Urinary bladder (tissue), 4 donors: Measurements from ENCODE around the gene UBE2J2. TPM values are rescaled to one million over a fixed set of nuclear protein-coding genes. Genes with fewer than 3 reads are reported as not detected.

Source experiments
- DNase-seq: peaks from one replicate; pipeline ENCODE4 v3.0.0-alpha.2; 2015; ENCODE audit errors: extremely low spot score
- H3K27ac ChIP-seq: one replicate; pipeline ENCODE4 v1.5.1; 2013; ENCODE audit warnings: low read depth, mild to moderate bottlenecking, moderate library complexity
- H3K36me3 ChIP-seq: one replicate; pipeline ENCODE4 v1.6.1; 2013; ENCODE audit warnings: mild to moderate bottlenecking, moderate library complexity; ENCODE audit not compliant: insufficient read depth
- H3K4me1 ChIP-seq: one replicate; pipeline ENCODE4 v1.6.1; 2013; ENCODE audit warnings: mild to moderate bottlenecking, moderate library complexity; ENCODE audit not compliant: insufficient read depth
- H3K4me3 ChIP-seq: one replicate; pipeline ENCODE4 v1.5.1; 2013; ENCODE audit warnings: low read depth, low read length
- WGBS: extraction: QIAGEN DNeasy Blood & Tissue Kit; methylation state at CpG from one replicate; pipeline ENCODE4 v1.1.7; 2013; 5-methylcytosine and 5-hydroxymethylcytosine counted together
- polyA plus RNA-seq: library from polyadenylated mRNA; stranded (reverse); fragments of 200-250 nt; gene quantifications from one replicate; pipeline ENCODE4 v1.2.3, GENCODE V29; 2013
- total RNA-seq: library from RNA; depleted of rRNA; stranded (reverse); fragments of >200 nt; gene quantifications from one replicate; pipeline ENCODE4 v1.2.3, GENCODE V29; 2014
- donor health status: healthy with polysubstance abuse.
- donor health status: healthy.

Gene UBE2J2
- total and polyA plus RNA-seq, 2 donors, result 36.3 to 47.0 TPM

DNA sequence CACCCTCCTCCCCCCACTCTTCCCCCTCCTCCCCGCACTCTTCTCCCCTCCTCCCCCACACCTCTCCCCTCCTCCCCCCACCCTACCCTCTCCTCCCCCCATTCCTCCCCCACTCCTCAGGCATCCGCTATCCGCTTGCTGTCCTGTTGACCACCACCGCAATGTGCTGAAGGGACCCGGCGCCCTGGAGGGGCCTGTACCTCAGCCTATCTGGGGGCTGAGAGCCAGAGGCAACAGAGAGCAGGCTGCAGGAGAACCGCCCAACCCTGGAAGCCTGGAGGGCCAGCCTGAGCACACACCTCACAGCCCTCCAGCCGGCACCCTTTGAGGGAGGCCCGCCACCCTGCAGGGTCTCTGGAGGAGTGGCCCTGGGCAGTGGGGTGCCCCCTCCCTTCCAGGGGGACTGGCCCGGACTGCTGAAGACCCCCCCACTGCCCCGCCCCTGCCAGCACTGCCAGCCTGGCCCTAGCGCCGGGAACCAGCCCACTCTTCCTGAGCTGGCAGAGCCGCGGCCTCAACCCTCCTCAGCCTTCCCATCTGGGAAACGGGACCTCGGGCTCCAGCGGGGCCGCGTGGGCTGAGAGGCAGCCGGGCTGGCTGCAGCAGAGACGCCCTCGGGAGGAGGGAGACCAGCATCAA, 28.4 kb downstream of the UBE2J2 start:
- Histone ChIP-seq H3K4me3 (no peak overlapping the region), H3K4me1 (no peaks in the 10 kb centered on the region), H3K36me3 (no peaks in the 10 kb centered on the region), H3K27ac (no peak overlapping the region)
- 71% methylated on average over 23 of the region's 23 CpGs for WGBS
- DNase-seq, result no peak

DNA sequence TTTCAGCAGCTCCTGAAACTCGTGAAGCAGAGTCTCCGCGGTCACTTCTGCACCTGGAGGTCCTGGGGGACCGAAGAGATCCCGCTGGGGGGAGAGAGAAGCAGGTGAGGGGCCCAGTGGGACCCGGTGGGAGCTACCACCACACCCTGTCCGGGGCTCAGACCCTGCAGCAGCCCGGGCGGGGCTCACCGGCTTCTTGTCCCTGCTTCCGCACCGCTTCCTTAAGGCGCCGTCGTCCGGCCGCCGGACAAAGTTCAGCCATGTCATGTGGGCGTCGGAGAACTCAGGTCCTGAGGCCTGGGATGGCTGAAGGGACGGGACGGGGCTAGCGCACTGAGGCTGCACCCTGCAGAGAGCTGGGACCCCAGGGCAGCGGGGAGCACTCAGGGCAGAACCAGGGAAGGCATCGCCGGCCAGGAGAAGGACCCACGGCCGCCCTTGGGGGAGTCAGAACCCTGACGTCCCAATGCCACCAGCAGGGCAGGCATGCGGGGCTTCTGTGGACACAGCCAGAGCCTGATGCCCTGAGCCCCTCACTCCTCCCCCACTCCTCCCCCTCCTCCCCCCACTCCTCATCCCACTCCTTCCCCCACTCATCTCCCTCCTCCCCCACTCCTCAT, 29.4 kb downstream of the UBE2J2 start:
- no peak for DNase-seq
- H3K4me1 ChIP-seq, result no peaks in the 10 kb centered on the region
- no peak overlapping the region for H3K27ac ChIP-seq
- H3K36me3 ChIP-seq, result no peaks in the 10 kb centered on the region
- 66% methylated on average over 30 of the region's 30 CpGs for WGBS
- H3K4me3 ChIP-seq, result no peak overlapping the region

DNA sequence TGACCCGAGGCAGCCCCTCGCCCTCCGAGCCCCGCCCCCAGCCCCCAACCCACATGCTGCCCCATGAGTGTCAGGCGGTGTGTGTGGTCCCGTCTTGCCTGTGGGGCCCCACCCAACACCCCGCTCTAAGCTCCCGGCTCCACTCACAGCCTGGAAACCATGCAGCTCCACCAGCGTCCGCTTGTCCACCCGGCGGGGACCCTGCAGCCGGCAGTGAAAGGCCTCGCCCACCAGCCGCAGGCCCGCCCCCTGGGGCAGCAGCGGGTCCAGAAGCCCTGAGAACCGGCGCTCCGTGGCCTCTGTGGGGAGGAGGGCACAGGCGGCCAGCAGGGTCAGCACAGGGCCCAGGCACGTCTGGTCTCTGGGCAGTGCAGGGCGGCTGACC, 29.9 kb downstream of the UBE2J2 start:
- Histone ChIP-seq H3K4me1 (no peaks in the 10 kb centered on the region), H3K36me3 (no peaks in the 10 kb centered on the region), H3K4me3 (no peak overlapping the region), H3K27ac (no peak overlapping the region)
- DNase-seq, result no peak
- 43% methylated on average over 23 of the region's 23 CpGs for WGBS

DNA sequence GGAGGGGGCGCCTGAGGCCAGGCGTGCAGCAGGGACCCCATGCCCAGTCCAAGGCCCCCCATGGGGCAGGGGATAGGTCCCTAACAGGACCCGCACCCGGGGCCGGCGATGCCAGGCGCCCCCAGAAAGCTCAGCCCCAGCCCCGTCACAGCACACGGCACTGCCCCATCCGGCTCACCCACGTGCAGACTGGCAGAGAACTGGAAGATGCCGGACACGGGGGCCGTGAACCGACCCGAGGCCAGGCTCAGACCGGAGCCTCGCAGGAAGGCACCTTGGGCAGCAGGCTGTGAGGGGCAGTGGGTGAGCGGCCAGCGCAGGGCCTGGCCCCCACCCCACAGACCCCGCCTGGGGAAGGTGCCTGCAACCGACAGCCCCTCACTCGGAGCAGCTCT, 30.4 kb downstream of the UBE2J2 start:
- H3K27ac ChIP-seq, result no peak overlapping the region
- no peak for DNase-seq
- no peak overlapping the region for H3K4me3 ChIP-seq
- no peaks in the 10 kb centered on the region for H3K4me1 ChIP-seq
- 90% methylated on average over 23 of the region's 23 CpGs for WGBS
- H3K36me3 ChIP-seq, result no peaks in the 10 kb centered on the region

DNA sequence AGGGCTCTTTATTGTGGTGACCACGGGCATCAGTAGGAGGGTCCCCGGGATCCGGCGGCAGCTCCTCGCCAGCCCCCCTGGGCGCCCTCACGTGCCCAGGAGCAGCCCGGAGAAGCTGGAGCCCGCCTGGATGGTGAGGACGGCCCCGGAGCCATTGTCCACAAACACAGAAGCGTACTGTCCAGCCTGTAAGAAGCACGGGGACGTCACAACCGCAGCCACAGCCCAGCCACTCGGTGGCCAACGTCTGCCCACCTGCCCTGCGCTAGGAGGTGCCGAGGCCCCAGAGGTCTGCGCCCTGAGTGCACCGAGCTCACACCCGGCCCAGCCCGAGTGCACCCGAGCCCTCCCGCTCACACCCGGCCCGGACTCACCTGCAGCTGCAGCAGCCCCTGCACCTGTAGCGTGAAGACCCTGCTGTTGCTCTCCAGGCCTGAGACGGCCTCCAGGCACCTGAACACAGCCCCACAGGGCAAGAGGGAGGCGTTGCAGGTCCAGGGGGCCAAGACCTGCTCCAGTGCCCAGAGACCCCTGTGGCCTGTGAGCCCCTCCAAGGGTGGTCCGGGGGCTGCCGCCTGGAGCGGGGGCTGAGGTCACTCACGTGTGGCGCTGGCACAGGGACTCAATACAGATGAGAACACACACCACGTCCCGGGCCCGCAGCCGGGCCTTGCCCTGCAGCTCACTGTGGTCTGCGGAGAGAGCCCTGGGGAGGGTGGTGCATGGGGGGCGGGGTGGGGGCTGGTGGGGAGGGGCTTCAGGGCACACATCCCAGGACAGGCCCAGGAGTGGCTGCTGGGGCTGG, 31.0 kb downstream of the UBE2J2 start:
- H3K4me1 ChIP-seq, result no peaks in the 10 kb centered on the region
- H3K4me3 ChIP-seq, result no peak overlapping the region
- 87% methylated on average over 41 of the region's 41 CpGs for WGBS
- no peaks in the 10 kb centered on the region for H3K36me3 ChIP-seq
- H3K27ac ChIP-seq, result no peak overlapping the region
- no peak for DNase-seq

DNA sequence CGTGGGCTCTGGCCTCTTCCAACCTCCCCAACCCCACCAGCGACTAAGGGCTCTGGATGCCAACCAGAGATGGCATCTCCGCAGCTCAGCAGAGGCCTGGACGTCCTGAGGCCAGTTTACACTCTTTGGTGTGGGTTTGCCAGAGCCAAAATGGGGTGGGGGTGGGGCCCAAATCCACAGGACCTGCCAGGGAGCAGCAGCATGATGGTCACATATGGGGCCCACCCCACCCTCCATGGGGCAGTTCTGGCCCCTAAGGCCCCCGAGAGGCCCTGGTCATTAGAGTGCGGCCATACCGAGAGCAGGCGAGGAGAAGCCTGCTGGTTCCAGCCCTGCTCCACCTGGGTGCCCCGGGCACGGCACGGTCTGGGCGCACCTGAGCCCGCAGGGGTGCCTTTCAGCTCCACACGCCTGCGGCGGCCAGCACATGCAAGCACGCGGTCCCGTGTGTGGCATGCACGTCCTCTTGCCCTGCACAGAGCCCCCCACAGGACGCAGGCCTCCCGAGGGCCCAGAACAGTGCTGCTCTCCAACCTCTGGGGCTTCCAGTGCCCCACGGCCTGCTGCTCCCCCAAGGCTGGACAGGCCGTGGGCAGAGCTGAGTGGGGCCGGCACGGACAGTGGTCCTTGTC, 31.9 kb downstream of the UBE2J2 start:
- Histone ChIP-seq H3K27ac (no peak overlapping the region), H3K4me1 (no peaks in the 10 kb centered on the region), H3K4me3 (no peak overlapping the region), H3K36me3 (no peaks in the 10 kb centered on the region)
- WGBS, result 88% methylated on average over 26 of the region's 26 CpGs
- no peak for DNase-seq

DNA sequence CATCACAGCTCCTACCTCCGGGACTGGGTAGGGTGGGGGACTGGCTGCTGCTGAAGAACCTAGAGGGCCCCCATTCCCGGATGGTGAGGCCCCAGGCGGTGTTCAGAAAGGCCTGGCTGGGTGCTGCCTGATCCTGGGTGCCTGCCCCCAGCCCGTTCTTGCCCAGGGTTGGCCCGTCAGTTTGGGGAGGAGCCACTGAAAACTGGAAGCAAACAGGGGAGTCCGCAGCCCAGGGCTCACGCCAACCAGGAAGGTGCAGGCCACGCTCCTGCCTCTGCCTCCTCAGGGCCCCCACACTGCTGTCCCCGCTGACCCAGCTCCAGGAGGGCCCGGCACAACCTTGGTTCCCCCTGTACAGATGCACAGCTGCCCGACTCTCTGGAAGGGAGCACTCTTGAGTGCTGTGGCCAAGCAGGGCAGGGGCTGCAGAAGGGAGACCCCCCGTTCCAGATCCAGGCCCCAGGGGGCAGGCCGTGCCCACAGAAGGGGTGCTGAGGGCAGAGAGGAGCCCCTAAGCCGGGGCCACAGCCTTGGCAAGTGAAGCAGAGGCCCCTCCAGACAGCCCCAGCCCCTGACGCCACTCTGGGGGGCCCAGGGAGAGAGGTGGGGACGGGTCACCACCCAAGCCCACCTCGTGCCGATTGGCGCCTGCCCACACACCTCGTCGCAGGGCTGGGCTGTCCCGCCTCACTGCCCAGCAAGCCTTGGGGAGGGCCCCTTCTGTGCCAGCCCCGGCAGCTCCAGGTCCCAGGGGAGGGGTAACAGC, 32.6 kb downstream of the UBE2J2 start:
- Histone ChIP-seq H3K4me1 (no peaks in the 10 kb centered on the region), H3K36me3 (no peaks in the 10 kb centered on the region), H3K27ac (no peak overlapping the region), H3K4me3 (no peak overlapping the region)
- DNase-seq, result no peak
- 53% methylated on average over 23 of the region's 23 CpGs for WGBS

DNA sequence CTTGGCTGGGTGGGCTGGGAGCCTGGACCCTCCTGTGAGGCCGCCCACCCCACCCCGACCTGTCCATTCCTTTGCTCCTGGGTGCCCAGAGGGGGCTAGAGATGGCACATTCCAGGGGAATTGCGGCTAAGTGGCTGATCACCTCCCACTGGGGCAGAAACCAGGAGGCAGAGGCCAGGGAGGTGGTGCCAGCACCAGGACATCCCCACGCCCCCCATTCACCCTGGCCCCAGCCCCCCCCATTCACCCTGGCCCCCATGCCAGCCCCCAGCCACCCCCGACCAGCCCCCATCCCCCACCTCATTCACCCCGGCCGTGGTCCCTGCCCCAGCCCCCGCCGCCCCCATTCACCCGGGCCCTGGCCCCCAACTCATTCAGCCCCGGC, 33.3 kb downstream of the UBE2J2 start:
- no peaks in the 10 kb centered on the region for H3K4me1 ChIP-seq
- DNase-seq, result no peak
- no peaks in the 10 kb centered on the region for H3K36me3 ChIP-seq
- WGBS, result 57% methylated on average over 11 of the region's 11 CpGs
- no peak overlapping the region for H3K4me3 ChIP-seq
- no peak overlapping the region for H3K27ac ChIP-seq

DNA sequence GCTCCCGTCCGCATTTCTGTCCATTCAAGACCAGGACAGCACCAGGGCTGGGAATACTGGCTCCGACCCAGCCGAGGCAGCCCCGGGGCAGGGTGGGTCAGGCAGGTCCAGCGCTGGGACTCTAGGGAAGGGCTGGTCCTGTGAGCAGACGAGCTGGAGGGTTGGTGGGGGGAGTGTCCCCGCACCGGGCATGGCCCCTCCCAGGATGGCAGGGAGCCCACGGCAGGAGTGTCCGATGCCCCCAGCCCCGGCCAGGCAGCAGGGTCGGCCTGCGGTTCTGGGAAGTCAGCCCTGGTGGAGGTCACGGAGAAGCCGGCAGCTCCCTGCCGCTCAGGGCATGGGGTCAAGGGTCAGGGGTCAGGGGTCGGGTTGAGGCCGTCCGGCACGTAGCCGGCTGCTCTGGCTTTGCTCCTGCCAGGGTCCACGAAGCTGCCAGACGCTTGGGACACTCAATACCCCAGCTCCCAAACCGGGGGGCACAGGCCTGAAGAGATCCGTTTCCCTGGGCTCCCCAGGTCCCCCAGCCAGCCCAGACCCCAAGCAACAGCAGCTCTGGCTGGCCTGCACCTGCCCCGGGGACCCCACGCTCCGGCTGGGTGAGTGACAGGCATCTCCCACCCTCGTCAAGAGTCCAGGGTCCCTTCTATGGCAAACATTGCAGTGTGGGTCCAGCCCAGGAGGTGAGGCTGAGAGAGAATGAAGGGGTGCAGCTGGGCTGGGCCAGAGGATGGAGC, 33.9 kb downstream of the UBE2J2 start:
- no peak overlapping the region for H3K4me3 ChIP-seq
- no peak overlapping the region for H3K27ac ChIP-seq
- H3K36me3 ChIP-seq, result no peaks in the 10 kb centered on the region
- DNase-seq, result no peak
- no peaks in the 10 kb centered on the region for H3K4me1 ChIP-seq
- 32% methylated on average over 30 of the region's 30 CpGs for WGBS

DNA sequence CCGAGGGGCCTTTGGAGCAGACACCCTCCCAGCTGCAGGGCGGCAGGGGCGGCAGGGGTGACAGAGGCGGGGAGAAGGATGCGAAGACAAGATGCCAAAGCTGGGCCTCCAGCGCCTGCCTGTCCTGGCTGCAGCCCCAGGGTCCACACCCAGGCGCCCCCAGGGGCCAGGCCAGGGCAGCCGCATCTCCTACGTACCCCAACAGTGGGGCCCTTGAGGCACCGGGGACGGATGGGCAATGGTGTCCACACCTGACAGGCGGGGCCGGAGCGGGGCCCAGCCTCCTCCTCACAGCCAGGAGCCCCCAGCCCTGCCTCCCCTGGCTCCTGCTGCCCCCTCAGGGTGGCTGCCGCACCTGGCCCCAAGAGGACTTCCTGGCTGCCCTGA, 34.4 kb downstream of the UBE2J2 start:
- WGBS, result 54% methylated on average over 15 of the region's 15 CpGs
- H3K4me3 ChIP-seq, result no peak overlapping the region

DNA sequence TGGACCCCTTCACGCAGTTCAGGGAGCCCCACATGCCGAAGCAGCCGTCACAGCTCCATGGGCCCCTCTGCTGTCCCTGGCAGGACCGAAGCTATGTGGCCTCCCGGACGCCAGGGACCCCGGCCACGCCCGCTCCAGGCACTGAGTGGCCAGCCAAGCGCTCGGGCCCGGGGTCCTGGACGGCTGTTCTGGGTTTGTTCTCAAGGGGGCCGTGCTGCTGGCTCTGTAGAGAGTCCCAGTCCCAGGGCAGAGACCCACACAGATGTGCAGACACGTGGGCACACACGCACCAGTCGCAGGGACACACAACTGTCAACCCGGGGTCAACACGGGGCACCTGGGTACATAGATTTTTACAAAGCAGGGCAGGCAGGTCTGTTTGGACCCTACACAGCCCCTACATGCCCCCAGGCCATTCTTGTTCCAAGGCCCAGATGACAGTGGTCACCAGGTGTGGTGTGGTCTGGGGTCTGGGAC, 34.9 kb downstream of the UBE2J2 start:
- WGBS, result 65% methylated on average over 19 of the region's 19 CpGs
- Histone ChIP-seq H3K36me3 (no peaks in the 10 kb centered on the region), H3K27ac (no peak overlapping the region), H3K4me1 (no peaks in the 10 kb centered on the region), H3K4me3 (no peak overlapping the region)
- DNase-seq, result no peak

More for the DNA sequence above, 34.4 kb downstream of the UBE2J2 start:
- DNase-seq, result no peak
- H3K27ac ChIP-seq, result no peak overlapping the region
- H3K36me3 ChIP-seq, result no peaks in the 10 kb centered on the region
- no peaks in the 10 kb centered on the region for H3K4me1 ChIP-seq

DNA sequence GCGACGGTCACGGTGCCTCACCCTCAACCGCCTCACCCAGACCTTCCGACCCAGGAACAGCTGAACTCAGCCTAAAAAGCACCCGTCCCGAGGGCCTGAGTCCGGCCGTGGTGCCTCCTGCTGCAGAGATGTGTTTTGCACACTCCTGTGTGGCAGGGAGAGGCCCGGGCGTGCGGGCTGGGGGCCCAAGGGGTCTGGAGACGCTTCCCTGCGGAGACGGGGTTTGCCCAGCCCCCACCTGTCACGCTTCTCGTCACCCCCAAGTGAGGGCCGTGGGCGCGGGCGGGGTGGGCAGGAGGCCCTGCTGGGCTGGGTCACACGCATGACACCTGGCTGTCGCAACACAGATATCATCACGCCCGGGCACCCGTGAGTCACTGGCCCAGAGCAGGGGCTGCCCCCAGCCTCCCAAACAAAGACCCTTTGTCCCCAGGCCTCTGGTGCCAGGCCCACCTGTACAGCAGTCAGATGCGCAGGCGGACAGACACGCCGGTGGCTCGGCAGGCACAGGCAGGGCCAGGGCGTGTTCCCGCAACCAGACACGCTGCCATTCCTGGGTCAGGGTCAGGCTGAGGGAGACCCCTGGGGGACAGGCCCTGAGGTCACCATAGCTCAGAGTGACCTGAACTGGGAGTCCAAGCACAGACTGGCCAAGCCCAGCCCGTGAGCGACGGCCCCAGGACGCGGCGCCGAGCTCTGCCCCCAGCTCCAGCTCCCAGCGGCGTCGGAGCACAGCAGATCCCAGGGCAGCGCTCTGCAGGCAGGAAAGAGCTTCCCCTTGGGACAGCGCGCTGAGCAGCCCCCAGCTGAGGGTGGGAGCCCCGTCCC, 35.6 kb downstream of the UBE2J2 start:
- H3K36me3 ChIP-seq, result no peaks in the 10 kb centered on the region
- DNase-seq, result no peak
- H3K4me1 ChIP-seq, result no peaks in the 10 kb centered on the region
- 51% methylated on average over 48 of the region's 48 CpGs for WGBS
- no peak overlapping the region for H3K4me3 ChIP-seq
- no peak overlapping the region for H3K27ac ChIP-seq
